NOMO-1 (cell line): ENCODE measurements around the gene SMIM26.
A peak's percentile ranks its signal among the peaks of the same experiment; 100 is the strongest.
"Not testable (repeated sequence)": the region's sequence is repeated elsewhere in the genome, so short reads cannot be mapped to it uniquely, and the experiment has no call there.

Experiments
- DNase-seq, 2 experiments: peaks; one replicate each; lab custom pipeline; 2025; ENCODE audit not compliant: unreplicated experiment in 2 of 2; lab: John Stamatoyannopoulos, UW

The SMIM26 gene, protein sequence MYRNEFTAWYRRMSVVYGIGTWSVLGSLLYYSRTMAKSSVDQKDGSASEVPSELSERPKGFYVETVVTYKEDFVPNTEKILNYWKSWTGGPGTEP

GRCh38 chr20:18566892-18567738 is at the start of gene SMIM26:
SMIM26 (plus strand) TSS chr20:18567432; CDS start chr20:18567479, 47 bp downstream.
- DNase-seq, result peak; percentile 83 to 88

DNA sequence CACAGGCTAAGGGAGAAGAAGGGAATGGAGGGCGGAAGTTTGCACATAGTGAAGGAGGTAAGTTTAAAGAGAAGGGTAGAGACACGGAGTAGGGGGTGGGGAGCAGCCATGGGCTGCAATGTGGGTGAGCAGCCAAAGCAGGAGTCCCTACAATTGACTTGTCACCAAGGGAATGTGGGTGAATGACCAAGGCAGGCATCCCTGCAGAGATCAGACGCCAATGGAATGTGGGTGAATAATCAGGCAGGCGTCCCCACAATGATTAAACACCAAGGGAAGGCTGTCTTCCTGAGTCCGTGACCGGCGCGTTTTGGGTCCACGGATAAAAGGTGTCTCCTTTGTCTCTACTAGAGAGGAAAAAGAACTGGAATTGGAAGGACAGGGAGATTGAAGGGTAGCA is 45.2 kb upstream of the SMIM26 start:
- DNase-seq, result not testable (repeated sequence)

- DNase-seq, result no peak
Measured at GRCh38 chr20:18523066-18523465, 44.2 kb upstream of the SMIM26 start.

- DNase-seq, result no peak
Measured at GRCh38 chr20:18524646-18525045, 42.6 kb upstream of the SMIM26 start.

DNA sequence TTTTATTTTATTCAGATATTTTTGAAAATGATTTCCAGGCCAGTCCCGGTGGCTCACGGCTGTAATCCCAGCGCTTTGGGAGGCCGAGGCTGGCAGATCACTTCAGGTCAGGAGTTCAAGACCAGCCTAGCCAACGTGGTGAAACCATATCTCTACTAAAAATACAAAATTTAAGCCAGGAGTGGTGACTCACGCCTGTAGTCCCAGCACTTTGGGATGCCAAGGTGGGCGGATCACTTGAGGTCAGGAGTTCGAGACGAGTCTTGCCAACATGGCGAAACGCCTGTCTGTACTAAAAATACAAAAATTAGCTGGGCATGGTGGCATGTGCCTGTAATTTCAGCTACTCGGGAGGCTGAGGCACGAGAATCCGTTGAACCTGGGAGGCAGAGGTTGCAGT is 40.5 kb upstream of the SMIM26 start:
- DNase-seq, result not testable (repeated sequence)

DNA sequence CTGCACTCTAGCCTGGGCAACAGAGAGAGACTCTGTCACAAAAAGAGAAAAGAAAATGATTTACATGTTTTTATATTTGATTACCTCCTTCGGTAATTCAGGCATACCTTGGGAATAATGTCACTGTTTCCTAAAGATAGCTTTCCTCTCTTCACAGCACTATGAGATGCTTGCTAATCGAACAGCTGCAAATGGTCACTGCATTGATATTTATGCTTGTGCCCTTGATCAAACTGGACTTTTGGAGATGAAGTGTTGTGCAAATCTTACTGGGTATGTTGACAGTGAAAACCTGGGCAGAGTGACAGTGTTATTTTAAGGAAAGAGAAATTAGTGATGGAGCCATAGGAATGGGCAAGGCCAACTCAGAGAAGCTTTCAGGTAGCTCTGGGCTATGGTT is 39.9 kb upstream of the SMIM26 start:
- no peak for DNase-seq

DNA sequence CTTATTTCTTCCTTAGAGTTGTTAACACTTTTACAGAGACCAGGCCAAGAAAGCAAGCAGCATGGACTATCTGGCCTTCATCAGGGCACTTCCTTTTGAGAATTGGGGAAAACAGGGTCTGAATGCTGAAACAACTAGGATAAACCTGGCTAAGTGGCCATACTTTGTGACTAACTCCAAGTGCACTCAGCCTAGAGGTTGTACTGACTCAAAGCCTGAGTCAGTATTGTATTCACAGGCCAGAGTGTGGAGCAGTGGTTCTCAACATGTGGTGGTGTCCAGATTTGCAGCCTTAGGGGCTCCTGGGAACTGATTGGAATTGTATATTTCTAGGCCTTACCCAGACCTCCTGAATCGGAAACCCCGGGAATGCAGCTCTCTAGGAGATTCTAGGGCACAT is 39.4 kb upstream of the SMIM26 start:
- DNase-seq, result no peak

DNA sequence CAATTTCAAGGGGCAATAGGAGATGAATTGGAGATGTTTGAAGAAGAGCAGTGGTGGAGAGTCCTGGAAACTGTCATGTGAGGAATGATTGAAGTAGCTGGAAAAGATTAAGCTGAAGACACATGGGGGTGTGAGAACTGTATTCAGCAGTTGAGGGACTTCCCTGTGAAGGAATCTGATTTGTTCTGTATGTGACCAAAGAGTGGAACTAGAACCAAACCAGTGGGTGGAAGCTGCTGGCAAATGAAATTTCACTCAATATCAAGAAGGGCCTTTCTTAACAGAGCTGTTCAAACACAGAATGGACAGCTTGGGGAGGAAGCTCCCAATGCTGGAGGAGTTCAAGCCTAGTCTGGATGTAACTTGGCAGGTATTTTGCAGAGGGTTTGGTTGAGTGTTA is 38.2 kb upstream of the SMIM26 start:
- DNase-seq, result no peak

DNA sequence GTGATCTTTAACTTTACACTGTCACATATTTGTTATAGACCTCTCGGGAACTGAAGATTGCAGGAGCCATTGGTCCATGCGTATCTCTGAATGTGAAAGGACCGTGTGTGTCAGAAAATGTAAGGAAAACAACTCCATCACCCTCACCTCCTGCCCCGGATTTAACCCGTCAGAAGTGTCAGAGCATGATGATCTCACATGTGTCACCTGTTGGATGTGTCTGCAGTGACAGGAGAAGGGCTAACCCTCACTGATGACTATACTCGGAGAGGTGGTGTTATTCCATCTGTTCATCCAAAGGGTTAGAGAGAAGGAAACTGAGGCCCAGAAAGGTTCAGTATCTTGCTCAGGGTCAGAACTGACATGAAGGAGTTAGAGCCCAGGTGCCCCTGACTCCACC is 34.6 kb upstream of the SMIM26 start:
- DNase-seq, result no peak

DNA sequence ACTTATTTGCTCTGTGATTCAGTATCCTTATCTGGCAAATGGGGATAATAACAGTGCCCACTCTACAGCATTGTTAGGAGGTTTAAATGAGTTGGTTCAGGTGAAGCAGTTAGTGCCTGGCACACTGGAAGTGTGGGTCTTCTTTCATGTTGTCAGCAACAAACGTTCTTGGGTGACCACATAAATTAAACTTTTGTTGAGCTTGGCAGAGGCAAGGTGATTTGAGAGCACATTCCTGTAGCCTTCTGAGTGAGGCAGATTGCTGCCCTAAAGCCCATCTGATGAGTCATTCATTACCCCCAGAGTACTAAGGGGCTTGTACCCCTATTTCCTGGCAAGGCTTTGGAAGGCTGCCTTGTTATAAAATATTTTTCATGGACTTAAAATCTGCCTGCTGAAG is 33.7 kb upstream of the SMIM26 start:
- DNase-seq, result no peak

- no peak for DNase-seq
Measured at GRCh38 chr20:18533978-18534644, 33.1 kb upstream of the SMIM26 start.

DNA sequence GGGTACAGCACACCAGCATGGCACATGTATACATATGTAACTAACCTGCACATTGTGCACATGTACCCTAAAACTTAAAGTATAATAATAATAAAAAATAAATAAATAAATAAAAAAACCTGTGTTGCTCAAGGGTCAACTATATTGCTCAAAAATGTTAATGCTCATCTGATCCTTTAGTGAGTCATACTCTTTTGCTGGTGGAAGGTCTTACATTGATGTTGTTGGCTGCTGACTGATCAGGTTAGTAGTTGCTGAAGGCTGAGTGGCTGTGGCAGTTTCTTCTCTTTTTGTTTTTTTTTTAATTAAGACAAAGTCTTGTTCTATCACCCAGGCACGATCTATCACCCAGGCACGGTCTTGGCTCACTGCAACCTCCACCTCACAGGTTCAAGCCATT is 29.6 kb upstream of the SMIM26 start:
- DNase-seq, result no peak

DNA sequence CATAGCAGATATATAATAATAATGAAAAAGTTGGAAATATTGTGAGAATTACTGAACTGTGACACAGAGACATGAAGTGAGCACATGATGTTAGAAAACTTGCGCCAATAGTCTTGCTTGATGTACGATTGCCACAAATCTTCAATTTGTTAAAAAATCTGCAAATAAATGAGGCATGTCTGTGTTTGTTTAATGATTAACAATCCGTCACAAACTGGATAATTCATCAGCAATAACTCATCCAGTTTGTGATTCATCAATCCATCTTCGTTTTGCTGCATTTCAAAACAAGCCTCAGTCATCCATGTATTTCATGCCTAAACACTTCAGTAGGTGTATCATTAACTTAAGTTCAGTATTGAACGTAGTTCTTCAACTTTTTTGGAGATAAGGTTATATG is 25.5 kb upstream of the SMIM26 start:
- DNase-seq, result no peak

DNA sequence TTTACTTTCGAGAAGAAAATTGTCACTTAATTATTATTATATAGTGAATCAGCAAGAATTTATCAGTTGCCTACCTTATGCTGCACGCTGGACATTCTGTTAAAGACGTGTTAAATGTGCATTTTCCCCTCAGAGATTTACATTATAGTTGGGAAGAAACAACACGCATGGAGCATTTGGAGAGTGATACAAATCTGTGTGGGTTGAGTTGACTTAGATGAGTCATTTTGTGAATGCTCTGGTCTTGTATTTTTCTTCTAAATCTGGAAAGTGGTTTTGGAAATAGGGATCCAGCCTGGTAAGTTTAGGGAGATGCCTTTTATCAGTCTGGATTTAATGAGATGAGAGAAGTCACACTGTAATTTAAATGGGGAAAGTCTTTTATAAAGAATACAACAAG is 24.0 kb upstream of the SMIM26 start:
- DNase-seq, result no peak

DNA sequence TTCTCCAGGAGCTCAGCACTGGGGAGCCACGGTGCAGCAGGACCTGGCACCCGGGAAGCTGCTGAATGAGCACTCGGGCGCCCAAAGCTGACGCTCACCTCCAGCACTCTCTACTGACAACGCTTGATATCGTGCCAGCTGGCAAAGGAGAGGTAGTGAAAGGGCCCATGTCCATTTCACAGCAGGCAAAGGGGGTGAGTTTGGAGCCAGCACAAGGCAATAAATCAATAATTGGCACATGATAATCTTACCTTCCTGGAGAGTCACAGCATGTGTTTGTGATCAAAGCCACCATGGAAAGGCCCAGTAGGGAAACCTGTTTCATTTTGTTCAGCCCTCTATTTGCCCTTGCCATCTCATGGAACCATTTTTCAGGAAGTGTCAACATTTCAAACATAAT is 23.3 kb upstream of the SMIM26 start:
- no peak for DNase-seq

- no peak for DNase-seq
Measured at GRCh38 chr20:18545566-18545965, 21.7 kb upstream of the SMIM26 start.

- DNase-seq, result no peak
Measured at GRCh38 chr20:18548465-18548864, 18.8 kb upstream of the SMIM26 start.

DNA sequence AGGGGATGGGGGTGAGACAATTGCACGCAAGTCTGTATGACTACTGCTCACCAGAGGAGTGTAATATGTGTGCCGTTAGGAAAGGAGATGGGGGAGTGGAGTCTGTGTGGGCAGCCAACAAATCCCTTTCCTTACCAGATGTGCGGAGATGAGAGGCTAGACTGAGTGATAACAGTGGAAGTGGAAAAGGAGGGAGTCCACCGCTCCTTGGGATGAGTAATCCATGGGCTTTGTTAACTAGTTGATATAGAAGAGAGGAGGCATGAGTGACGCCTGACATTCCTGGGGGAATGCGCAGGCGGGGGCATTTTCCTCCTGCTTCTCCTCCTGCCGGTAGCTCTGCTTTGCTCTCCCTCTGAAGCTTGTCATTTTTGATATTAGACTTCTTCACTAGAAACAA is 13.5 kb upstream of the SMIM26 start:
- no peak for DNase-seq

DNA sequence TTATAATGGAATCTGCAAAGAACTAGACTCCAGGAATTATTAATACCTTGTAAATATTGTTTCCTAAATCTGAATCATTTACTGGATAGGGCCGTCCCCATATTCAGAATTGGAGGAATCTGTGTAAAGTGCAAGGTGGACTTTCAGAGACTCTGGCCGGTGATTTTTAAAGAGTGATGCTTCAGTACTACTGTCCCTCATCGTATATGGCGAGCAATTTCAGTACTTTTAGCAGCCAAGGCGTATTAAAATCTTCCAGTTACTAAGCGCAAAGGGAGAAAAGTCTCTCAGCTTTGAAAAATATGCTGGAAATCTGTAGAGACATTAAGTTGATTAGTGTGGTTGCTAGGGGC is 483 bp downstream of the SMIM26 start:
- DNase-seq, result no peak

- no peak for DNase-seq
Measured at GRCh38 chr20:18571009-18571408, 3.8 kb downstream of the SMIM26 start.

DNA sequence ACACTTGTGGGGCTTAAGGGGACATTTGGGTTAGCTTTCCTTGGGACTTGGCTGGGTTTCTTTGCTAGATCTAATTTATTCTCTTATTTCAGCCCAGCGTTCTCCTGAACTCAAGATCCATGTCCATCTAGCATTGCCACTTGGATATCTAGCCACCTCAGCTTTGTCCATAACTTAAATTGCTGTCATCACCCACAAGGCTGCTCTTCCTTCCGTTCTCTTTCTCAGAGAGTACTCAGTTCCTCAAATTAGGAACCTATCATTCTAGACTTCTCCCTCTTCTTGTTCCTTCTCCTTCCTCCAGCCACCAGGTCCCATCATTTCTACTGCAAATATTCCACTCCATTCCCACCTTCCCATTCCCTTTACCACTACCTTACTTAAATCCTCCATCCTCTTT is 4.3 kb downstream of the SMIM26 start:
- DNase-seq, result peak; percentile 44 to 88

DNA sequence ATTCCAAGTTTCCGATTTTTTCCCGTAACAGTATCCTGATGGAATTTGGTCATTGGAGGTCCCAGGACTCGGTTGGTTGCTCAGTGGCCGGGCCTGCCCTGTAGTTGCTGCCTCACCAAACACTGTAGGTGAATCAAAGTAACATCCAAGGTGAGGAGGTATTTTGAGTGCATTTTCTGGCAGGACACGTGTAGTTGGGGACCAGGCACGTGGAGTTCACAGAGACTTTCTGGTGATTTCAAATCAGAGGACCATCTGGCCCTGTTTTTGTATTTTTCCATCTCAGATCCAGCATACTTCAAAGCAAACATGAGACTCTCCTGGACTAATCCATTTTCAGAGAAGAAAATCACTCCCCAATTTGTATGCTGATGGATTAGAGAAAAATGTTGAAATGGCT is 10.7 kb downstream of the SMIM26 start:
- DNase-seq, result no peak
